Right lobe of liver (tissue), 6 donors: Measurements from ENCODE around the gene BABAM1. TPM values are rescaled to one million over a fixed set of nuclear protein-coding genes. Genes with fewer than 3 reads are reported as not detected.

ENCODE experiments used
- ATAC-seq, 4 donors: fragments of 200-7000 bp; cut with Tn5 transposase; one replicate each; pipeline ENCODE4 v1.9.1; 2020; ENCODE audit warnings: mild to moderate bottlenecking in 4 of 4, moderate library complexity in 4 of 4
- DNase-seq, 3 donors: peaks; one replicate each; pipeline ENCODE4 v3.0.0-alpha.2; 2020
- H3K27ac ChIP-seq, 3 donors: fragments of 200-600 bp; one replicate each; pipeline ENCODE4 v1.8.0; 2022
- H3K27me3 ChIP-seq, 2 donors: fragments of 200-600 bp; one replicate each; pipeline ENCODE4 v1.8.0; 2022
- H3K36me3 ChIP-seq, 4 donors: fragments of 200-600 bp; sonication (generic) in 1 of 4; one replicate each; pipeline versions ENCODE4 v1.5.1 to v1.8.0; 2017 to 2022; ENCODE audit warnings: control low read depth in 1 of 4
- H3K4me1 ChIP-seq, 4 donors: fragments of 200-600 bp; sonication (generic) in 1 of 4; one replicate each; pipeline versions ENCODE4 v1.5.1 to v1.8.0; 2017 to 2022; ENCODE audit warnings: control low read depth in 1 of 4
- H3K4me3 ChIP-seq, 3 donors: fragments of 200-600 bp; one replicate each; pipeline ENCODE4 v1.8.0; 2022
- H3K9me3 ChIP-seq, 4 donors: fragments of 200-600 bp; sonication (generic) in 1 of 4; one replicate each; pipeline versions ENCODE4 v1.5.1 to v1.8.0; 2017 to 2022; ENCODE audit warnings: control low read depth in 1 of 4
- POLR2A ChIP-seq: fragments of 450-650 bp; IDR thresholded peaks from one replicate; pipeline ENCODE4 v1.6.1; 2017; ENCODE audit warnings: antibody characterized with exemption, mild to moderate bottlenecking
- WGBS: methylation state at CpG from one replicate; pipeline ENCODE4 v1.1.6; 2018; ENCODE audit warnings: low coverage, low lambda C conversion rate; ENCODE audit not compliant: insufficient coverage; ENCODE audit errors: missing lambda C conversion rate; 5-methylcytosine and 5-hydroxymethylcytosine counted together
- intact Hi-C, 2 donors: fragments of 100-400 bp; cut with DNase I; formaldehyde crosslinking; loops; one replicate each; pipeline versions ENCODE4 v1.11.2 to v1.14.1; 2022
- total RNA-seq, 6 experiments: library from RNA; depleted of rRNA in 2 of 6; stranded (reverse); fragments of >200 nt in 2 of 6; fragmentation: NEBNext Ultra II Directional in 3 of 6; extraction: Animal tissue kit (Norgen Biotek cat#: 25700) in 3 of 6; gene quantifications; one replicate each; pipeline versions ENCODE4 v1.1.0 to v1.2.4, GENCODE V29; 2016 to 2023
- TF ChIP-seq, protein P1 (sequence below), 4 donors: fragments of 200-600 bp in 3 of 4; fragments of 450-650 bp in 1 of 4; IDR thresholded peaks; one replicate each; pipeline versions ENCODE4 v1.5.1 to v1.8.0; 2016 to 2022; ENCODE audit warnings: antibody characterized with exemption in 4 of 4, mild to moderate bottlenecking in 2 of 4
- donor health status: DM: no; HTN: yes; CAD: no.
- donor health status: DM: no; HTN: no; CAD: no.
- donor health status: DM: no; HTN: no; CAD: no.
- donor health status: DM: no; HTN: yes; CAD: no.
- donor health status: DM: no; HTN: yes; CAD: no.

BABAM1 gene
- total RNA-seq, 6 experiments from 2014 or later: 29.2 to 51.3 (median 37.9) TPM

DNA sequence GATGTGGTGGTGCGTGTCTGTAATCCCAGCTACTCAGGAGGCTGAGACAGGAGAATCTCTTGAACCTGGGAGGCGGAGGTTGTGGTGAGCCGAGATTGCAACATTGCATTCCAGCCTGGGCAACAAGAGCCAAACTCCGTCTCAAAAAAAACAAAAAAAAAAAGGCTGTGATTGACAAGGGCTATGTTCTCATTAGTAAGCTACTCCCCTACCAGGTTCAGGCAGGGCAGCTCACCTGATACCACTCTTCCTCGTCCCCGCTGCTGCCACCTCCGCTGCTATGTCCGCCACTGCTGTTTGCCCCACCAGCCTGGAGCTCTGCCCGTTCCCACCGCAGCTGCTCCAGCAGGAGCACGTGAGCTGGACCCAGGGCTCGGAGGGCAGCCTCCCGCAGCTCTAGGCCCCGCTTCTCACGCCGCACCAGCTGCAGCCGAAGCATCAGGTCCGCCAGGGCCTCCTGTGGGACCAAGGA lies 12.1 kb upstream of the BABAM1 start:
- H3K36me3 ChIP-seq: no peaks in the 10 kb centered on the region
- DNase-seq (peak in 1 of 3 donors; percentile 61), ATAC-seq (peak; percentile 70 to 78 (median 72))
- no peaks in the 10 kb centered on the region for H3K27me3 ChIP-seq
- H3K4me3 ChIP-seq: no peak overlapping the region
- peaks cover 0 to 4% (median 0%) of the 10 kb centered on the region in 4 donors for H3K4me1 ChIP-seq
- intact Hi-C loops: no loop called here
- H3K9me3 ChIP-seq: no peaks in the 10 kb centered on the region
- H3K27ac ChIP-seq: no peak overlapping the region
- no peak for TF ChIP-seq POLR2A
- TF ChIP-seq, protein P1, sequence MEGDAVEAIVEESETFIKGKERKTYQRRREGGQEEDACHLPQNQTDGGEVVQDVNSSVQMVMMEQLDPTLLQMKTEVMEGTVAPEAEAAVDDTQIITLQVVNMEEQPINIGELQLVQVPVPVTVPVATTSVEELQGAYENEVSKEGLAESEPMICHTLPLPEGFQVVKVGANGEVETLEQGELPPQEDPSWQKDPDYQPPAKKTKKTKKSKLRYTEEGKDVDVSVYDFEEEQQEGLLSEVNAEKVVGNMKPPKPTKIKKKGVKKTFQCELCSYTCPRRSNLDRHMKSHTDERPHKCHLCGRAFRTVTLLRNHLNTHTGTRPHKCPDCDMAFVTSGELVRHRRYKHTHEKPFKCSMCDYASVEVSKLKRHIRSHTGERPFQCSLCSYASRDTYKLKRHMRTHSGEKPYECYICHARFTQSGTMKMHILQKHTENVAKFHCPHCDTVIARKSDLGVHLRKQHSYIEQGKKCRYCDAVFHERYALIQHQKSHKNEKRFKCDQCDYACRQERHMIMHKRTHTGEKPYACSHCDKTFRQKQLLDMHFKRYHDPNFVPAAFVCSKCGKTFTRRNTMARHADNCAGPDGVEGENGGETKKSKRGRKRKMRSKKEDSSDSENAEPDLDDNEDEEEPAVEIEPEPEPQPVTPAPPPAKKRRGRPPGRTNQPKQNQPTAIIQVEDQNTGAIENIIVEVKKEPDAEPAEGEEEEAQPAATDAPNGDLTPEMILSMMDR (IDR thresholded peaks at IDR 0.05): no peak
- WGBS: 28% methylated on average over 10 of the region's 18 CpGs

DNA sequence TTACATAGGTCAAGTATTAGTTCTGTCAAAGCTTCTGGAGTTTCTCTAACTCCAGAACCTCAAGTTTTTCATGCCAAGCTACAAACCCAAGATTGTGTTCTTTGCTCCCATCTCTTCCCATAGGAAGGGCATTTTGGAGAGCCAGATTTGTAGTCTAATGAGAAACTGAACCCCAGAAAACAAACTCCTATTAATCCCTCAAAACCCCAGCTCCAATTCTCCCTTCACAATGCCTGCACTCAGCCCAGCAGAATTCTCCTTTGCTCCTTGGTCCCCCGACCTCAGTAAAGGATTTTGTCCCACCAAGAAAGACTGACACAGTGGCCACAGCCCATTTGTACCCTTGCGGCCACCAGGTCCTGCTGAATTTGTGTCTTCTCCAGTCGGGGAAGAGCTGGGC lies 11.1 kb upstream of the BABAM1 start:
- no peak for ATAC-seq
- Histone ChIP-seq H3K9me3 (no peaks in the 10 kb centered on the region), H3K4me3 (no peak overlapping the region), H3K36me3 (no peaks in the 10 kb centered on the region), H3K4me1 (peaks cover 0 to 4% (median 0%) of the 10 kb centered on the region in 4 donors), H3K27ac (no peak overlapping the region), H3K27me3 (no peaks in the 10 kb centered on the region)
- intact Hi-C loops: no loop called here
- DNase-seq: no peak
- TF ChIP-seq, protein P1 (IDR thresholded peaks at IDR 0.05): no peak
- TF ChIP-seq POLR2A: no peak
- 56% methylated on average over 2 of the region's 3 CpGs for WGBS

DNA sequence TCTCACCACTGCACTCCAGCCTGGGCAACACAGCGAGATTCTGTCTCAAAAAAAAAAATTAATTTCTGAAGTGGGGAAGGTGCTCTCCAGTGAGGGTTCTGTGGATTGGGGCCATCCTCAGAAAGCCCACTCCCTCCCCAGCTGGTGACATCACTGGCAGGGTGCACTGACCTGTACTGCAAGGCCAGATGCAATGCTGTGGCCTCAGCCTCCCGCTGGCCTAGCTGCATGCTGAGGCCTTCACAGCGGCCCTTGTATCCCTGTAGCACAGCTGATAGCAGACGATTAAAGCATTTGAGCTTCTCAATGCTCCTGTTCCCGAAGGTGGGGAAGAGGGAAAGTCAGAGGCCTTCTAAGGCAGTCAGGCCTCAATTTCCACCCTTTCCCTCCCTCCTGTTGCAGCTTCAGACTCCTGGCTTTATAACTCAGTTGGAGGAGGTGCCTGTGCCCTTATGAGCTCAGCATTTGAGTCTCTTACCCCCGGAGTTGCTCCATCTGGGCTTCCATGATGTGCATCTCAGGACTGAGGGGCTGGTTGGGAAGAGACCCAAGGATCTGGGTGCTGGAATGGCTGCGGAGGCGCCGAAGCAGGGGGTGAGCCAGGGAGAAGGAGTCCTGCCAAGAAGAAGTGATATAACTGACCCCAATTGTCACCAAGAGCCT lies 8.0 kb upstream of the BABAM1 start:
- peaks cover 0 to 4% (median 0%) of the 10 kb centered on the region in 4 donors for H3K4me1 ChIP-seq
- no peak for DNase-seq
- H3K4me3 ChIP-seq: no peak overlapping the region
- TF ChIP-seq, protein P1 (IDR thresholded peaks at IDR 0.05): no peak
- TF ChIP-seq POLR2A: no peak
- intact Hi-C loops: no loop called here
- 100% methylated on average over 3 of the region's 9 CpGs for WGBS
- no peaks in the 10 kb centered on the region for H3K9me3 ChIP-seq
- H3K36me3 ChIP-seq: no peaks in the 10 kb centered on the region
- H3K27me3 ChIP-seq: no peaks in the 10 kb centered on the region
- ATAC-seq: no peak
- H3K27ac ChIP-seq: no peak overlapping the region

DNA sequence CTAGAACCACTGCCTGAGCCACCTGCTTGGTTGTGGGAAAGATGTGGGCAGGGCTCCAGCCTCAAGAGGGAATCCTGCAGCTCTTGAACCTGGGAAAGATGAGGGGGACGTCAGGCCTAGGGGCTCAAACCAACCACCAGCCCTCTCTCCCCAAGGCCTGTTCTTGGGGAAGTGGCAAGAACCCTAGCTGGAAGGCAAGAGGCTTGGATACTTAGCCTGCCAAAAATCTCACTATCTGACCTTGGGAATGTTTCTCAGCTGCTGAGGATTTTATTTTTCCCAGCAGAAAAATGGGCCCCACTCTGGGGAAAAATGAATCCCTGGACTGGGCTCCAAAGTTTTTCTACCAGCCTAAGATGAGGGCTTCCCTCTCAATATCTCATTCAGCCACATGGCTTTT lies 7.3 kb upstream of the BABAM1 start:
- no peaks in the 10 kb centered on the region for H3K27me3 ChIP-seq
- TF ChIP-seq POLR2A: no peak
- TF ChIP-seq, protein P1 (IDR thresholded peaks at IDR 0.05): no peak
- intact Hi-C loops: no loop called here
- DNase-seq (no peak), ATAC-seq (no peak)
- peaks cover 0 to 4% (median 0%) of the 10 kb centered on the region in 4 donors for H3K4me1 ChIP-seq
- WGBS: 20% methylated on average over 1 of the region's 1 CpG
- H3K4me3 ChIP-seq: no peak overlapping the region
- no peak overlapping the region for H3K27ac ChIP-seq
- no peaks in the 10 kb centered on the region for H3K36me3 ChIP-seq
- H3K9me3 ChIP-seq: no peaks in the 10 kb centered on the region
